Erythroblast (primary cell): ENCODE measurements around the gene MCTP1.

ENCODE experiments used
- GATA1 ChIP-seq: IDR thresholded peaks from 2 replicates; pipeline ENCODE4 v1.6.1; 2011; ENCODE audit warnings: low read depth, mild to moderate bottlenecking, control low read depth, low read length, moderate library complexity
- POLR2A ChIP-seq: IDR thresholded peaks from 2 replicates; pipeline ENCODE4 v1.6.1; 2011; ENCODE audit warnings: mild to moderate bottlenecking, low read length

DNA sequence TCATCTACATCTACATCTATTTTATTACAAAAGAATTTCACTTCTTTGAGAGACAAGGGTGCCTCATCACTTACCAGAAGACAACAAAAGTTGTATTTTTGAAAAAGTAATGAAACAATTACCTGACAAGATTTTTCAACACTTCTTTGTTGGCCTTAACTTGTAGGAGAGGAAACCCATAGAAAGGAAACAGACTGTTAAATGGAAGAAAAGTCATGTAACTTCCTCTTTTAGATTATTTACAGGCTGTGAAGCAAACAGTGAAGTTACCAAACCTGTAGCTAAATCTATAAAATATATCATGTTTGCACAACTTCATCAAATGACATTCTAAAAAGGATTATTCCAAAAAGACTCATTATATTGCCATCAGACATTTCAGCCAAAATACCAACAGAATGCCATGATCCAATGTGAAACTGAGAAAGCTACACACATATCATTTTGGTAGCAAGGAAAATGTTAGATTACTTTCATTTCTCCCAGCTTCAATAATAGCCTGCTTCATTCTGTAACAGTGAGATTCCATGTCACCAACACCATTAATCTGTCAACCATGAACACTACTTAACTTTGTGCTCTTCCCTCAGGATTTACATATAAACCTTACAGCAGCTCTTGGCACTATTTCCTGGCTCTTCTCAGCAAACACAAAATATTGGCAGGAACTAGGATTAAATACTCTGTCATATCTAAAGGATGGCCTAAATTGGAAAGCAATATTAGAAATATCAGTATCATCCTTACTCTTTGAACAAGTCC is 122.5 kb downstream of the MCTP1 start:
- TF ChIP-seq POLR2A (no peak), GATA1 (no peak)
